GM21717 (cell line): ENCODE data around the gene TUT4.

Experiments
- ATAC-seq: cut with Tn5 transposase; IDR thresholded peaks from one replicate; pipeline ENCODE4 v1.9.1; 2021; ENCODE audit warnings: mild to moderate bottlenecking, moderate library complexity; ENCODE audit not compliant: unreplicated experiment

Gene TUT4

DNA sequence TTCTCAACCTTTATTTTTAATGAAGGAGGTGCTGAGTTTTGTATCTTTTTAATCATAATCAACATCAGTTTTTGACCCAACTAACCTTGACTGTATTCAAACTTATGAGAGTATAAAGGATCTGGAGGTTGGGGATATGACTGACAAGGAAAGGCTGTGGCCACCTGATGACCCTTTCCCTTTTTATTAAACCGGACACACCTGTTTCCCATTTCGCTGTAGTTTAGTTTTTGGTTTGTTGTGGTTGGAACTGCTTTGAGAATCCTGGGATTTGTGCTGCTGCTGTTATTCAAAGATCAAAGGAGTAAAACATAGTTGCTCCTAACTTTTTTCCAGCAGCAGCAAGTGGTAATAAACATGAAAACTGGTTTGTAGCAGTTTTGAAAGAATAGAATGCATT, 136.1 kb downstream of the TUT4 start:
- no peak for ATAC-seq

DNA sequence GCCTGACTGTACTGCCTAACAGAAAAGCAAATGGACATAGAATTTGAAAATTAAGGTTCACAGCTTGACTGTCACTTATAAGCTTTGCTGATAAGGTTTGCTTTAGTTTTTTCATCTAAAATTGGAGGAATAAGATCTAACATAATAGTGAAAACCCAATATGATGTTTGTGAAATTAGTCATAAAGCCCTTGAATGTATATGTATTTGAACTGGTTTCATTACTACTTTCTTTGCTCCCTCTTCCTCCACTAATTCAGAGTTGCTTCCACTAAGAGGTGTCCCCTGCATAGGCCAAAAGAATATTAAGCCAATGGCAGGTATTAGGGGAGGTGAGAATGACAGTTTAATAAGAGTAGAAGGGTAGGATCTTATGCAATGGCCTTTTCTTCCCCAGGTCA, 137.9 kb downstream of the TUT4 start:
- no peak for ATAC-seq

DNA sequence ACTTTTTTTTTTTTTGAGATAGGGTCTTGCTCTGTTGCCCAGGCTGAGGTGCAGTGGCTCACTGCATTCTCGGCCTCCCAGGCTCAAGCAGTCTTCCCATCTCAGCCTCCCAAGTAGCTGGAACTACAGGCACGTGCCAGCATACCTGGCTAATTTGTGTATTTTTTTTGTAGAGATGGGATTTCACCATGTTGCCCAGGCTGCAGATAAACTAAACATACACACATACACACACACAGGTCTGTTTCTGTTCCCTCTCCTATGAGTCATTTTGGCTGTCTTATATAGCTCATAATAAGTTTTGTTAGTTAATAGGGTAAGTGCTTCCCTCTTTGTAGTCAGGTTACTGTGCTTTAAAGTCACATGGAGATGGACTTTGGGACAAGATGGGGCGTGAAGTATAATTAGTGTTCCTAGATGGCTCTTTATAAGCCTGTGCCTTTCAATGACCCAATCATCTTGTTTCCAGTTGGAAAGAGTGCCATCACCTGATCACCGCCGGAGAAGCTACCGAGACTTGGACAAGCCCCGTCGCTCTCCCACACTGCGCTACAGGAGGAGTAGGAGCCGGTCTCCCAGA, 139.4 kb downstream of the TUT4 start:
- no peak for ATAC-seq

GRCh38 chr1:52404975-52405338, 147.9 kb downstream of the TUT4 start:
- ATAC-seq = no peak

DNA sequence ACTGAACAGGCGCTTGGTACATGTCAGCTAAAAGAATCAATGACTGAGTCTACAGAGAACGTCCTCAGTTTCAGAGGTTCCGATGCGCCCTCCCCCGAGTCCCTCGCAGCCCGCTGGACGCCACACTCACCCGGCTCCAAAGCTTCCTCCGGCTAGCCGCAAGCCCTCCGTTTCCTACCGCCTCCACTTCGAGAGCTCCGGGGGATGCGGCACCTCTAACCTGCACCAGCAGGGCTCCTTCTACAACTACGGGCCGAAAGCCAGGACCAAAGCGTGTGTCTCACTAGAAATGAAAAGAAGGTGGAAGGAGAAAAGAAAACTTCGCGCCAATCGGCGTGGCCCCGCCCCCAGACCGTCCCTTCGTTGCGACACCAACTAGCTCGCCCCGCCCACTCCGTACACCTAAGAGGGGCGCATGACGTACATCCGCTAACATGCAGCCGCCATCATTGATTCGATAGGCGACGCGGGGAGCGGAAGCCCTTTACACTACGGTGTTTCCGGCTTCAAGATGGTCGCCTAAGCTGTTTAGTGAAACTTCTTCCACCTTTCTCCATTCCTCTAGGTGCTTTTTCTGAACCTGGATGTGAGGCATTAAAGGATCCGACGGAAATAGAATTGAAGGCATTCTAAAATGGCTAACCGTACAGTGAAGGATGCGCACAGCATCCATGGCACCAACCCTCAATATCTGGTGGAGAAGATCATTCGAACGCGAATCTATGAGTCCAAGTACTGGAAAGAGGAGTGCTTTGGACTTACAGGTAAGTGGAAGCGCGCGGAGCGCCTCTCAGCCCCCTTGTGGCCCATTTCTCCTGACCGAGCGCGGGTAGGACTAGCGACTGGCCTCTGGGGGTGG, 148.5 kb downstream of the TUT4 start, which contains the start of the genes ORC1 and PRPF38A:
Gene ORC1, minus strand, starts transcription at position 308 of the 859 bp plus-strand sequence. CDS start 2,200 bp downstream, outside the sequence.
Gene PRPF38A, plus strand, starts transcription at position 487 of the 859 bp plus-strand sequence. Its CDS starts 148 bp downstream, at position 635.
- peak; percentile 91 for ATAC-seq

DNA sequence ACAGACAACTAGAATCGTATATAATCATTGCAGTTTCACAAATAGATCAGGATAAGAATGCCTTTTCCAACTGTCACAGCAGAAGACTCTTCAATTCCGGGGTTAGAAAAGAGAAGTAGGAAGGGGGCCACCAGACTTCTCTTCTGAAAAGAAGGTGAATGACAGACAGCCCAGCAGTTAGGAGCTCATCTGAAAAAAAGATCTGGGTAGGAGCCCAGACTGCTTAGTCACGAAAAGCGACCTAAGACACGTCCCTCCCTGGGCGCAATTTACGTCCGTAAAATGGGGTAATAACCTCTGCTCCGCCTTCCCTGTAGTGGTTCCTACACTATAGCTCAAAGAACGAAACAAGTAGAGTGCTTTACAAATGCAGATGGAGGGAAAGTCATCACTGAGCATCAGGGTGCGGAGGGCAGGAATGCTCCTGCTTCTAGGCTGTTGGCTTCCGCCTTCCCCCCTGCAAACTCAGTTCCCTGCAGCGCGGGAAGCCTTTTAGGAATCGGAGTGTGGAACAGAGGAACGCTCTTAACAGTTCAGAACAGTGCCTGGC, 149.3 kb downstream of the TUT4 start:
- peak; percentile 37 for ATAC-seq

- no peak for ATAC-seq
Observed at GRCh38 chr1:52402860-52403240, 150.0 kb downstream of the TUT4 start.

- no peak for ATAC-seq
Observed at GRCh38 chr1:52400131-52400530, 152.8 kb downstream of the TUT4 start.

- no peak for ATAC-seq
Observed at GRCh38 chr1:52399629-52400028, 153.3 kb downstream of the TUT4 start.

GRCh38 chr1:52393174-52393573, 159.7 kb downstream of the TUT4 start:
- ATAC-seq = no peak

DNA sequence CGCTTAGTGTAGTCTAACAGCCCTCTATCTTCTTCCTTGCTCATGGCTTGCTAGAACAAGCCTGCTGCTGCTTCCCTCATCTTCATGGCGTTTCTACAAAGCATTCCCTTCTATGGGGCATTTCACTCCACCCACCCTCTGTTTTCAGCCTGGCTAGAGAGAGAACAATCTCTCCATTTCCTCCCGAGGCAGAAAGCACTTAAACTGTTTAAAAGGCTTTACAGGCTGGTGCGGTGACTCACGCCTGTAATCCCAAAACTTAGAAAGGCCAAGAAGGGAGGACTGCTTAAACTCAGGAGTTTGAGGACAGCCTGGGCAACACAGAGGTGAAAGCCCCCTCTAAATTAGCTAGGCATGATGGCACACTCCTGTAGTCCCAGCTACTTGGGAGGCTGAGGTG, 166.4 kb downstream of the TUT4 start:
- ATAC-seq = no peak

GRCh38 chr1:52385376-52385775, 167.5 kb downstream of the TUT4 start:
- ATAC-seq = no peak
